ENCODE results near the gene MAML2.

The MAML2 gene

GRCh38 chr11:95930948-95931347, 412.0 kb downstream of the MAML2 start:
- no peaks in the 10 kb centered on the region for H3K9me3 ChIP-seq (replicated peaks; ENCODE audit: insufficient read depth, low read length)
- no peaks in the 10 kb centered on the region for H4K20me1 ChIP-seq (ENCODE audit: insufficient read depth, low read length)
- no peak overlapping the region for H3K9ac ChIP-seq (ENCODE audit: low read length)
- no peaks in the 10 kb centered on the region for H3K36me3 ChIP-seq (replicated peaks; ENCODE audit: insufficient read depth, low read length)
- no peaks in the 10 kb centered on the region for H3K27me3 ChIP-seq (replicated peaks; ENCODE audit: insufficient read depth, low read length)
- no peaks in the 10 kb centered on the region for H3F3A ChIP-seq (ENCODE audit: insufficient read depth, low read length)
- no peak overlapping the region for H3K4me3 ChIP-seq (ENCODE audit: low read length)
- H3K4me1 ChIP-seq (ENCODE audit: low read length): no peaks in the 10 kb centered on the region
- no peak for TF ChIP-seq CTCF (IDR thresholded peaks at IDR 0.05; ENCODE audit: low read length)
- TF ChIP-seq EZH2phosphoT487 (IDR thresholded peaks at IDR 0.05; ENCODE audit: low read length): no peak
- no peak for TF ChIP-seq EZH2 (optimal IDR thresholded peaks at IDR 0.05; ENCODE audit: low read depth, low read length)
- H3K27ac ChIP-seq (ENCODE audit: low read length): no peak overlapping the region
- DNase-seq: no peak
- no peak overlapping the region for H2AFZ ChIP-seq (ENCODE audit: low read length)
- H3K9me2 ChIP-seq (replicated peaks; ENCODE audit: insufficient read depth, low read length): no peaks in the 10 kb centered on the region
- H3K79me2 ChIP-seq (ENCODE audit: low read length): no peaks in the 10 kb centered on the region
- H3K4me2 ChIP-seq (ENCODE audit: low read depth, low read length): no peak overlapping the region

GRCh38 chr11:95926726-95927125, 416.3 kb downstream of the MAML2 start:
- H3K9me3 ChIP-seq (replicated peaks; ENCODE audit: insufficient read depth, low read length): no peaks in the 10 kb centered on the region

More at GRCh38 chr11:95926726-95927125, 416.3 kb downstream of the MAML2 start:
- no peaks in the 10 kb centered on the region for H3K27me3 ChIP-seq (replicated peaks; ENCODE audit: insufficient read depth, low read length)
- DNase-seq: no peak
- H3K9me2 ChIP-seq (replicated peaks; ENCODE audit: insufficient read depth, low read length): no peaks in the 10 kb centered on the region
- no peak overlapping the region for H3K27ac ChIP-seq (ENCODE audit: low read length)
- H3F3A ChIP-seq (ENCODE audit: insufficient read depth, low read length): peaks cover 21% of the 10 kb centered on the region
- 0 out of 2 replicates have a peak, but pooled peaks cover 3% of the 10 kb centered on the region for H3K79me2 ChIP-seq (ENCODE audit: low read length)
- no peaks in the 10 kb centered on the region for H4K20me1 ChIP-seq (ENCODE audit: insufficient read depth, low read length)
- H3K4me3 ChIP-seq (ENCODE audit: low read length): no peak overlapping the region
- TF ChIP-seq EZH2 (optimal IDR thresholded peaks at IDR 0.05; ENCODE audit: low read depth, low read length) (no peak), CTCF (IDR thresholded peaks at IDR 0.05; ENCODE audit: low read length) (no peak), EZH2phosphoT487 (IDR thresholded peaks at IDR 0.05; ENCODE audit: low read length) (no peak)
- H3K4me2 ChIP-seq (ENCODE audit: low read depth, low read length): no peak overlapping the region
- H3K36me3 ChIP-seq (replicated peaks; ENCODE audit: insufficient read depth, low read length): no peaks in the 10 kb centered on the region
- no peak overlapping the region for H3K9ac ChIP-seq (ENCODE audit: low read length)
- H3K4me1 ChIP-seq (ENCODE audit: low read length): 0 out of 2 replicates have a peak, but pooled peaks cover 9% of the 10 kb centered on the region
- H2AFZ ChIP-seq (ENCODE audit: low read length): no peak overlapping the region

All from MM.1S (cell line).